Activated CD4-positive, alpha-beta T cell treated with anti-CD3 and anti-CD28 coated beads, Interleukin-2, amount 50 U/mL, for 1 hour (primary cell): ENCODE measurements around the gene PRIM2.
"Not testable (repeated sequence)": the region's sequence is repeated elsewhere in the genome, so short reads cannot be mapped to it uniquely, and the experiment has no call there.

ENCODE experiments used
- DNase-seq: peaks from one replicate; pipeline ENCODE4 v3.0.0-alpha.2; 2020

PRIM2 gene

GRCh38 chr6:57515171-57515570 is 197.7 kb downstream of the PRIM2 start:
- not testable (repeated sequence) for DNase-seq

GRCh38 chr6:57515845-57516244 is 198.4 kb downstream of the PRIM2 start:
- DNase-seq: not testable (repeated sequence)

DNA sequence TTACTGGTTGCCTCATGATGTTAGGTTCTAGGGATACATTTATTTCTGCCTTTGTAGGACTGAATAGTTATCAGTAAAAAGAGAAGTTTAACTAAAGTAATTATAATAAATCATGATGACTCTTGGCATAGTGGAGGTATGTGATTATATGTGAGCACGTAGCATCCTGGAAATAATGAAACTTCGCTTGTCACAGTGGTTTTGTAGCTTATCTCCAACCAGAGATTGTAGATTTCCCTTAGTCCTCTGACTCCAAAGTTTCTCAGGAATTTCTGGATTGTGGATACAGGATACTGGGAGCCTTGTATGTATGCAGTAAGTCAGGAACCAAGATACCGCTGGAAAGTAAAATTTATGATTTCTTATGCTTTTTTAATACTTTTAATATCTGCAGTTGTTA is 199.3 kb downstream of the PRIM2 start:
- not testable (repeated sequence) for DNase-seq

- not testable (repeated sequence) for DNase-seq
Observed at GRCh38 chr6:57519198-57519597, 201.8 kb downstream of the PRIM2 start.

DNA sequence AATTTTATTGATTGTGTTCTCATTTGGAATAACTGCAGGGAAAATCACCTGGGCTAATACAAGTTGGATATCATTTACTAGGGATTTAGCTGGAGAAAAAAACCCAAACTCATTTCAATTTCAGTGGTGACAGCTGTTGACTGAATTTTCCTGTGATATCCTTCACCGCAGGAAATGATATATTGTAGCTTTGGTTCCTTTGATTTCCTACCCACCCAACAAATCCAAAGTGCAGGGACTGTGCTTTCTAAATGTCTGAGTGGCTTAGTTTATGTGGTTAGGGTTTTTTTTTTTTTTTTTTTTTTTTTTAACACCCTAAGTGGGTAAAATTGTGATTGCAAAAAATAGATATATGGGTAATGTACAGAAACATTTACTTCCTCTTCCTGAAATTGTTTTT is 203.7 kb downstream of the PRIM2 start:
- not testable (repeated sequence) for DNase-seq

GRCh38 chr6:57523221-57523620 is 205.8 kb downstream of the PRIM2 start:
- DNase-seq: not testable (repeated sequence)

GRCh38 chr6:57529755-57530154 is 212.3 kb downstream of the PRIM2 start:
- DNase-seq: not testable (repeated sequence)

DNA sequence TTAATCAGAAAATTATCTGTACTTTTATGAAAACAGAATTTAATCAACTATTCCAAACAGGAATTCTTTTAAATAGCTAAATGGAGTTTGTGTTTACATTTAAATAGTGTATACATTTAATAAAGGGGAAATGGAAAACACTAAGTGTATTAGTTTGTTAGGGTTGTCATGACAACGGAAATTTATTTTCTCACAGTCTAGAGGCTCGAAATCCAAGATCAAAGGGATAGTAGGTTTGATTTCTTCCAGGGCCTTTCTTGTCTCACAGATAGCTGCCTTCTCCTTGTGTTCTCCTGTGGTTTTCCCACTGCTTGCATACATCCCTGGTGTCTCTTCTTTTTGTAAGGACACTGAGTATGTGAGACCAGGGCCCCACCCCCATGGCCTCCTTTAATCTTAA is 215.2 kb downstream of the PRIM2 start:
- DNase-seq: not testable (repeated sequence)

GRCh38 chr6:57535121-57535520 is 217.7 kb downstream of the PRIM2 start:
- DNase-seq: not testable (repeated sequence)

DNA sequence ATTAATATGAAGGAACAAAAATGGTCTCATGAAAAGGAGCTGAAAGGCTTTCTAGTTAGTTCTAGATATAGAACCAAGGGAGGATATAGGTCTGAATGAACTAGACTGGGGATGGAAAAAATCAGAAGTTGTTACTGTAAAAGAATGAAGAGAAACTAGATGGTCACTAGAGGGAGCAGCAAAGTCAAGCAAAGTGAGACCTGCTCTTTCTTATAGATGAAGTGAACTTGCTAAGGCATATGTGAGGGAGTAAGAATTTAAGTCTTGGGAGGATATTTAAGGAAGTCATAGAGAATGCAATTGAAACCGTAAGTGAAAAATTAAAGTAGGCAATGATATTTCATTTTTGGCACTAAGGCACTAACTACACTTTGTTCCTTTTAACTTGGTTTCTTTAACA is 218.6 kb downstream of the PRIM2 start:
- not testable (repeated sequence) for DNase-seq

DNA sequence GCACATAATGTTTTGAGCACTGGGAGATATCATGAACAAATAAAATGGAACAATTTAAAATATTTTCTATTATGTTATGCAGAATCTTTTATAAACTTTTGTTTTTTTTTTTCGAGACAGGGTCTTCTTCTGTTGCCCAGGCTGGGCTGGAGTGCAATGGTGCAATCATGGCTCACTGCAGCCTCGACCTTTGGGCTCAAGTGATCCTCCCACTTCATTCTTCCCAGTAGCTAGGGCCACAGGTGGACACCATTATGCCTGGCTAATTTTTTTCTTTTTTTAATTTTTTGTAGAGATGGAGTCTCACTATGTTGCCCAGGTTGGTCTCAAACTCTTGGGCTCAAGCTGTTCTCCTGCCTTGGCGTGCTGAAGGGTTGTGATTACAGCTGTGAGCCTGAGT is 220.5 kb downstream of the PRIM2 start:
- not testable (repeated sequence) for DNase-seq

DNA sequence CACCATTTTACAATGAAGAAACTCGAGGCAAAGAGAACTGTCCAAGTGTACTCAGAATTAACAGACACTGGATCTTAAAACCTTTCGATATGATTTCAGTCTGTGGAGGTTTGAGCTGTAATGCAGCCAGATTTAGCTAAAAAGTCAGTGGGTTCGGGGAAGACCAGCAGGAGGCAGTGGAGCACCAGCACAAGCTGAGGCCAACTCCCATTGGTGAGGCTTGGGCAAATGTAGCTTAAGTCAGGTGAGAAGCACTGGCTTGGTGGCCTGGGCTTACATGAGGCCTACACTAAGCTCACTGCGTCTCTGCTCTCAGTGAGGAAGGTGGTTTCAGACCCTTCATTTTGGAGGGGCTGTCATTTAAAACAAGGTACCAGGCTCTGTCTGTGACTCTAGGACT is 234.5 kb downstream of the PRIM2 start:
- DNase-seq: not testable (repeated sequence)

- DNase-seq: not testable (repeated sequence)
Observed at GRCh38 chr6:57557855-57558254, 240.4 kb downstream of the PRIM2 start.

DNA sequence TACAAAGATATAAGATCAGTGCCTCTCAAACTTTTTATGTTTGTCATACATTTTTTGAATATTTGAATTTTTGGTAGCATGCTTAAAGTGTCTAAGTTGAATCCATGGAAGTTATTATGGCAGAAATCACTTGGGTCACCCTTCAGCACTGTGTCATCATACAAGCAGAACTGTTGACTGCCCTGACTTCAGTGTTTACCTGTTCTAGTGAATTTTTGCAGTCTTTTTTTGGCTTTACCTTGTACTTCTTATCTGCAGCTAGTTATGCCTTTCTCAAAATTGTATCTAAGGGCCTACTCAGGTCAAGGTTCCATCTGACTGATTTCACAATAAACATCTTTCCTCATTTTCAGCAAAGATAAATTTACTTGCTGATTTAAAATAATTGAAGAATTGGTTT is 241.7 kb downstream of the PRIM2 start:
- DNase-seq: not testable (repeated sequence)

GRCh38 chr6:57562233-57562632 is 244.8 kb downstream of the PRIM2 start:
- DNase-seq: not testable (repeated sequence)

GRCh38 chr6:57572119-57572518 is 254.7 kb downstream of the PRIM2 start:
- DNase-seq: not testable (repeated sequence)

GRCh38 chr6:57572844-57573243 is 255.4 kb downstream of the PRIM2 start:
- DNase-seq: not testable (repeated sequence)

- DNase-seq: not testable (repeated sequence)
Observed at GRCh38 chr6:57577023-57577422, 259.6 kb downstream of the PRIM2 start.

DNA sequence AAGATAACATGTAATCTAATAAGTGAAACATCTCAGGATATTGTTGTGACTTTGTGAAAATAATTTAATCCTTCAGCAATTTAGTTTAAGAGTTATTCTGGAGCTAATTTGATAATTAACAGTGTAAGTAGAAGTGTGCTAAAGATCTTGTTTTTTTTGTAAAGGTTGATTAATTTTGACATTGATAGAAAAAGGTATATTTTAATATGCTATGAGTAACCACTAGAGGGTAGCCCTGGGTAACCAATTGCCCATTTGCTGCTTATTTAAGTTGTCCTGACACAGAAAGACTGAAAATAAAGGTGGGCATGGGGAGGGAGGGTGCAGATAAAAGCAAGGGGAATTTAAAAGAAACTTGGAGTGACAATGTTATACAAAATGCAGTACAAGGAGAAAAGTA is 262.1 kb downstream of the PRIM2 start:
- DNase-seq: not testable (repeated sequence)

- DNase-seq: not testable (repeated sequence)
Observed at GRCh38 chr6:57581586-57581985, 264.2 kb downstream of the PRIM2 start.

- DNase-seq: not testable (repeated sequence)
Observed at GRCh38 chr6:57601105-57601504, 283.7 kb downstream of the PRIM2 start.

DNA sequence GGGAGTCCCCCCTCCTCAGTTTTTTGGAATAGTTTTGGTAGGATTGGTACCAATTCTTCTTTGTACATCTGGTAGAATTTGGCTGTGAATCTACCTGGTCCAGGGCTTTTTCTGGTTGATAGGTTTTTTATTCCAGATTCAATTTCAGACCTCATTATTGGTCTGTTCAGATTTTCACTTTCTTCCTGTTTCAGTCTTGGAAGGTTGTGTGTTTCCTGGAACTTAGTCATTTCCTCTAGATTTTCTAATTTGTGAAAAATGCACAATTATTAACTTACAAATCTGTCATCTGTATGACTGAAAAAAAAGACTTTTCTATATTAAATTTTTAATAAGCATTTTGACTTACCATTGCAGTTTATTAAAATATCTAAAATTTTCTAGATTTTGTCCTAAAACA is 287.9 kb downstream of the PRIM2 start:
- DNase-seq: not testable (repeated sequence)

DNA sequence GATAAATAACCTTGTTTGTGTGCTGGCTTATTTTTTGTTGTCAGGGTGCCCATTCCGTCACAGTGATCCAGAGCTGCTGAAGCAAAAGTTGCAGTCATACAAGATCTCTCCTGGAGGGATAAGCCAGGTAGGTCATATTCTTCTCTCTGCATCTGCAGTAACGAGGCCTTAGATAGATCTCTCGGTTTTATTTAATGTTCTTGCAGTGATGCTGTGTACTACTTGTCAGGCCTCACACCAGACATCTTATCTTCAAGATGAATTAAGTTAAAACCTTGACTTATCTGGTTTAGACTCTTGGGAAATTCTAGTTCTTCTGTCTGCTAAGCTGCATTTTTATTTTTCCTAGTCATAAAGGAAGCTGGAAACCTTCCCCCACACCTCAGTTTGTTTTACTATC is 288.9 kb downstream of the PRIM2 start:
- DNase-seq: not testable (repeated sequence)

DNA sequence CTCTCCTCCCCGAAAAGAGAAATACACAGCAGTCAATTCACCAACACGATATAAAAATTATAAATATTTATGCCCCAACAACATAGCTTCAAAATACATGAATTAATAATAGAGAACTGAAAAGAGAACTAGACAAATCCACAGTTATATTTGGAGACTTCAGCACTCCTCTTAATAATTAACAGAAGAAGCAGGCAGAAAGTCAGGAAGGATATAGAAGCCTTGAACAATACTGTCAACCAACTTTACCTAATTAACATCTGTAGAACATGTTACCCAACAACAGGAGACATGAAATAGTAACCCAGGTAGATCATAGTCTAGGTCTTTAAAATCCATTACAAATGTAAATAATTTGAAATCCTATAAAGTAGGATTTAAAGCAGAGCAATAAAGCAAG is 293.2 kb downstream of the PRIM2 start:
- DNase-seq: not testable (repeated sequence)

- DNase-seq: not testable (repeated sequence)
Observed at GRCh38 chr6:57618959-57619358, 301.5 kb downstream of the PRIM2 start.

DNA sequence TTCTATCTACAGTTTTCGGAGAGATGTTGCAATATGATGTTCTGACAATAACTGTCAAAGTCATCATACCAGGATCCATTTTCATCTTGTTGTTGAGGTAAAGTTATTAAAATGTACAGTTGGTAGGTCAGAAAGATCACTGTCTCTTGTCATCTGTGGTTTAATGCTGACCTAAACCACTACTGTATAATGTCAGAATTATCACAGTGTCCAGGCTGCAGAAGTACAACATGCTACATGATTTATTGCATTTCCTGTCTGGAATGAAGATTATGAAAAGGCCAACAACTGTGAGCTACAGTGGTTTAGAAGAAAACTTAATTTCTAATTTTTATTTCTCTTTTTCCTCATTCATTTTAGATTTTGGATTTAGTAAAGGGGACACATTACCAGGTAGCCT is 314.3 kb downstream of the PRIM2 start:
- DNase-seq: not testable (repeated sequence)
